ENCODE measurements around the gene OPRD1.

DNA sequence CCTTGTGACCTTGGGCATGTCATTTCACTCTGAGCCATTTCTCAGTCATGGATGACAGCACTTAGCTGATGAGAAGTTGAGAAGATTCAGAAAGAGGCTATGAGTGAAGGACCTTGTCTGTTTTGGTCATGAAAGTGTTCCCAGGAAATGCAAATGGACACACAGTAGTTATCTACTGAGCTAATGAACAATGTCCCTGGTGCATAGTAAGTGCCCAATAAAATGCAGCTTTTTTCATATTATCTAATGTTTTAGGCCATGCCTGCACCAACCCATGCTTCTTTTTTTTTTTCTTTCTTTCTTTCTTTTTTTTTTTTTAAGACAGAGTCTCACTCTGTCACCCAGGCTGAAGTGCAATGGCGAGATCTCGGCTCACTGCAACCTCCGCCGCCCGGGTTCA is 58.0 kb downstream of the OPRD1 start:
- TF ChIP-seq, protein P1, sequence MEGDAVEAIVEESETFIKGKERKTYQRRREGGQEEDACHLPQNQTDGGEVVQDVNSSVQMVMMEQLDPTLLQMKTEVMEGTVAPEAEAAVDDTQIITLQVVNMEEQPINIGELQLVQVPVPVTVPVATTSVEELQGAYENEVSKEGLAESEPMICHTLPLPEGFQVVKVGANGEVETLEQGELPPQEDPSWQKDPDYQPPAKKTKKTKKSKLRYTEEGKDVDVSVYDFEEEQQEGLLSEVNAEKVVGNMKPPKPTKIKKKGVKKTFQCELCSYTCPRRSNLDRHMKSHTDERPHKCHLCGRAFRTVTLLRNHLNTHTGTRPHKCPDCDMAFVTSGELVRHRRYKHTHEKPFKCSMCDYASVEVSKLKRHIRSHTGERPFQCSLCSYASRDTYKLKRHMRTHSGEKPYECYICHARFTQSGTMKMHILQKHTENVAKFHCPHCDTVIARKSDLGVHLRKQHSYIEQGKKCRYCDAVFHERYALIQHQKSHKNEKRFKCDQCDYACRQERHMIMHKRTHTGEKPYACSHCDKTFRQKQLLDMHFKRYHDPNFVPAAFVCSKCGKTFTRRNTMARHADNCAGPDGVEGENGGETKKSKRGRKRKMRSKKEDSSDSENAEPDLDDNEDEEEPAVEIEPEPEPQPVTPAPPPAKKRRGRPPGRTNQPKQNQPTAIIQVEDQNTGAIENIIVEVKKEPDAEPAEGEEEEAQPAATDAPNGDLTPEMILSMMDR (IDR thresholded peaks at IDR 0.05), result no peak
- TF ChIP-seq POLR2A (IDR thresholded peaks at IDR 0.05), result no peak

All from lower leg skin (tissue), 3 donors.